ENCODE results near the gene SLC9A5. TPM values are rescaled to one million over a fixed set of nuclear protein-coding genes. Genes with fewer than 3 reads are reported as not detected.

Gene SLC9A5
- total and polyA plus RNA-seq, 2 donors (not counting 3 experiments of a cell fraction or from before 2014, with no cell fraction given), result 2.7 to 2.8 TPM

- H3K79me2 ChIP-seq (ENCODE audit: control insufficient read depth, insufficient read depth, low read length), result peaks cover 44% of the 10 kb centered on the region
- BruUV-seq (replicated peaks), result no TSS peak
- no peak for FAIRE-seq
Measured at GRCh38 chr16:67240506-67240905, 8.3 kb upstream of the SLC9A5 start.

More at GRCh38 chr16:67240506-67240905, 8.3 kb upstream of the SLC9A5 start:
- intact Hi-C loops (cut with micrococcal nuclease) (no loop called here), dilution Hi-C loops (cut with MboI; ENCODE audit: extremely low pct_ligation_motif_present, low sequenced_read_pairs) (no loop called here)
- Histone ChIP-seq H3K27ac (ENCODE audit: insufficient read depth, low read depth, low read length) (peak overlapping the region; percentile 44), H3K9ac (replicated peaks; ENCODE audit: extremely low read depth, insufficient read depth, low read length) (no peak overlapping the region), H2AFZ (ENCODE audit: low read depth, low read length) (no peak overlapping the region), H3K4me2 (ENCODE audit: insufficient read depth, low read length) (no peak overlapping the region), H3K36me3 (ENCODE audit: control insufficient read depth in 2 of 2, extremely low read depth in 1 of 2, insufficient read depth in 2 of 2, low read length in 2 of 2) (peaks cover 7 to 42% of the 10 kb centered on the region in 2 experiments), H3K4me3 (replicated peaks in 1 of 3; ENCODE audit: insufficient read depth in 1 of 3, low read depth in 1 of 3, low read length in 3 of 3) (no peak overlapping the region), H3K27me3 (ENCODE audit: control insufficient read depth in 2 of 2, insufficient read depth in 2 of 2, low read length in 2 of 2) (no peaks in the 10 kb centered on the region), H3K9me3 (replicated peaks; ENCODE audit: control insufficient read depth, insufficient read depth, low read length) (no peaks in the 10 kb centered on the region), H3K4me1 (ENCODE audit: control insufficient read depth, extremely low read depth, insufficient read depth, low read length) (peaks cover 48% of the 10 kb centered on the region), H3K9me1 (replicated peaks; ENCODE audit: control insufficient read depth, extremely low read depth, insufficient read depth, low read length) (no peaks in the 10 kb centered on the region), H4K20me1 (replicated peaks; ENCODE audit: control insufficient read depth, extremely low read depth, insufficient read depth, low read length) (no peaks in the 10 kb centered on the region)
- DNase-seq (ENCODE audit: low read depth, low spot score), result no peak
- ChIA-PET CTCF (interaction anchor here (1.3 kb wide), 2 partner anchors 20 to 159 kb away, joined by 3 to 5 read pairs; no protein-coding TSS in a partner anchor), POLR2A (no interaction called here)
- TF ChIP-seq POLR2A (IDR thresholded peaks at IDR 0.05; ENCODE audit: low read depth, low read length) (no peak), MYC (IDR thresholded peaks at IDR 0.05; ENCODE audit: low read depth, low read length) (no peak), CTCF (IDR thresholded peaks at IDR 0.05; ENCODE audit: extremely low read depth in 1 of 2, insufficient read depth in 1 of 2, low read depth in 1 of 2, low read length in 2 of 2) (no peak), MAX (IDR thresholded peaks at IDR 0.05; ENCODE audit: insufficient read depth, insufficient read length) (no peak), FOS (IDR thresholded peaks at IDR 0.05; ENCODE audit: borderline replicate concordance, insufficient read depth, low read length) (no peak), JUN (IDR thresholded peaks at IDR 0.05; ENCODE audit: borderline replicate concordance, insufficient read depth, insufficient read length, low read depth) (no peak), GATA2 (IDR thresholded peaks at IDR 0.05; ENCODE audit: insufficient read depth, insufficient read length, low read depth, low read length) (no peak), EZH2 (IDR thresholded peaks at IDR 0.05; ENCODE audit: borderline replicate concordance, low read depth, low read length, severe bottlenecking) (no peak), POLR2AphosphoS5 (IDR thresholded peaks at IDR 0.05; ENCODE audit: insufficient read depth, low read depth, low read length) (no peak)

Data from endothelial cell of umbilical vein (primary cell).